ENCODE measurements around the gene MED9.

DNA sequence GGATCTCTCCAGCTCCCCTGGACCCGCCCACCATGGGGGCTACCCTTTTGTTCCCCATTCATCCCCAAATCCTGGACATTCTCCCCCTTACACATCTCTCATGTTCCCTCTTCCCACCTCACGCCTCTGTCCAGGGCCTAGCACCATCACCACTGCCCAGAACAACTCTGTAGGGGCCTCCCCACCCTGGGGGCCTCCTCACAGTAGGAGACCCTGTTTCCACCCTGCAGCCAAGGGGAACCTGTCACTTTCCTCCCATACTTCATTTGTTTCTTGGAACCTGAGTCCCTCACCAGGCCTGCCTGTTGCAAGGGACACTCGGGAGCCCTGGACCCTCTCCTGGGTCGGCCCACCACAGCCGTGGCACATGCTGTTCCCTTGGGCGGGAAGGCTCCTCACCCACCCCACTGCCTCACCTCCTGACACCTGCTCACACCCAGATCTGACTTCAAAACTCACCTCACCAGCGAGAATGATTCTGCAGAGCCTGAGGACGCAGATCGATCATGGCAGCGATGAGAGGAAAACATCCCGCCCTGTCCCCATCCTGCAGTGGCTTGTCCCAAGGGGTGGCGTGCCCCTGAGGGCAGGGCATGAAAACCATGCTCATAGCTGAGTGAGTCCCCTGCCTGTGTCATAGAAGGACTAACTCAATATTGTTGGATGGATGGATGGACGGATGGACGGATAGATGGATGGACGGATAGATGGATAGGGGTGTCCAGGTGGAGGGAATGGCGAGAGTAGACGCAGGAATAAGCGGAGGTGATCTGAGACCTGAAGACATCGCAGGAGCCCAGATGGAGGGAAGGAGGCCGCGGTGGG lies 26.2 kb downstream of the MED9 start:
- TF ChIP-seq ZNF16 (tag by site-specific recombination; IDR thresholded peaks at IDR 0.05; ENCODE audit: low read depth), result no peak
- TF ChIP-seq, protein P1, sequence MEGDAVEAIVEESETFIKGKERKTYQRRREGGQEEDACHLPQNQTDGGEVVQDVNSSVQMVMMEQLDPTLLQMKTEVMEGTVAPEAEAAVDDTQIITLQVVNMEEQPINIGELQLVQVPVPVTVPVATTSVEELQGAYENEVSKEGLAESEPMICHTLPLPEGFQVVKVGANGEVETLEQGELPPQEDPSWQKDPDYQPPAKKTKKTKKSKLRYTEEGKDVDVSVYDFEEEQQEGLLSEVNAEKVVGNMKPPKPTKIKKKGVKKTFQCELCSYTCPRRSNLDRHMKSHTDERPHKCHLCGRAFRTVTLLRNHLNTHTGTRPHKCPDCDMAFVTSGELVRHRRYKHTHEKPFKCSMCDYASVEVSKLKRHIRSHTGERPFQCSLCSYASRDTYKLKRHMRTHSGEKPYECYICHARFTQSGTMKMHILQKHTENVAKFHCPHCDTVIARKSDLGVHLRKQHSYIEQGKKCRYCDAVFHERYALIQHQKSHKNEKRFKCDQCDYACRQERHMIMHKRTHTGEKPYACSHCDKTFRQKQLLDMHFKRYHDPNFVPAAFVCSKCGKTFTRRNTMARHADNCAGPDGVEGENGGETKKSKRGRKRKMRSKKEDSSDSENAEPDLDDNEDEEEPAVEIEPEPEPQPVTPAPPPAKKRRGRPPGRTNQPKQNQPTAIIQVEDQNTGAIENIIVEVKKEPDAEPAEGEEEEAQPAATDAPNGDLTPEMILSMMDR (tag by site-specific recombination; IDR thresholded peaks at IDR 0.05), result no peak
- TF ChIP-seq, protein P2, sequence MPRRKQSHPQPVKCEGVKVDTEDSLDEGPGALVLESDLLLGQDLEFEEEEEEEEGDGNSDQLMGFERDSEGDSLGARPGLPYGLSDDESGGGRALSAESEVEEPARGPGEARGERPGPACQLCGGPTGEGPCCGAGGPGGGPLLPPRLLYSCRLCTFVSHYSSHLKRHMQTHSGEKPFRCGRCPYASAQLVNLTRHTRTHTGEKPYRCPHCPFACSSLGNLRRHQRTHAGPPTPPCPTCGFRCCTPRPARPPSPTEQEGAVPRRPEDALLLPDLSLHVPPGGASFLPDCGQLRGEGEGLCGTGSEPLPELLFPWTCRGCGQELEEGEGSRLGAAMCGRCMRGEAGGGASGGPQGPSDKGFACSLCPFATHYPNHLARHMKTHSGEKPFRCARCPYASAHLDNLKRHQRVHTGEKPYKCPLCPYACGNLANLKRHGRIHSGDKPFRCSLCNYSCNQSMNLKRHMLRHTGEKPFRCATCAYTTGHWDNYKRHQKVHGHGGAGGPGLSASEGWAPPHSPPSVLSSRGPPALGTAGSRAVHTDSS (tag by site-specific recombination; IDR thresholded peaks at IDR 0.05), result no peak
- TF ChIP-seq, protein P3, sequence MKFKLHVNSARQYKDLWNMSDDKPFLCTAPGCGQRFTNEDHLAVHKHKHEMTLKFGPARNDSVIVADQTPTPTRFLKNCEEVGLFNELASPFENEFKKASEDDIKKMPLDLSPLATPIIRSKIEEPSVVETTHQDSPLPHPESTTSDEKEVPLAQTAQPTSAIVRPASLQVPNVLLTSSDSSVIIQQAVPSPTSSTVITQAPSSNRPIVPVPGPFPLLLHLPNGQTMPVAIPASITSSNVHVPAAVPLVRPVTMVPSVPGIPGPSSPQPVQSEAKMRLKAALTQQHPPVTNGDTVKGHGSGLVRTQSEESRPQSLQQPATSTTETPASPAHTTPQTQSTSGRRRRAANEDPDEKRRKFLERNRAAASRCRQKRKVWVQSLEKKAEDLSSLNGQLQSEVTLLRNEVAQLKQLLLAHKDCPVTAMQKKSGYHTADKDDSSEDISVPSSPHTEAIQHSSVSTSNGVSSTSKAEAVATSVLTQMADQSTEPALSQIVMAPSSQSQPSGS (tag by site-specific recombination; IDR thresholded peaks at IDR 0.05; ENCODE audit: low read depth), result no peak
